ENCODE data around the gene LRRC73. TPM values are rescaled to one million over a fixed set of nuclear protein-coding genes. Genes with fewer than 3 reads are reported as not detected.
"Not testable (repeated sequence)": the region's sequence is repeated elsewhere in the genome, so short reads cannot be mapped to it uniquely, and the experiment has no call there.

LRRC73 gene
- polyA plus RNA-seq, 10 donors: 0.10 to 0.26 (median 0.15) TPM

DNA sequence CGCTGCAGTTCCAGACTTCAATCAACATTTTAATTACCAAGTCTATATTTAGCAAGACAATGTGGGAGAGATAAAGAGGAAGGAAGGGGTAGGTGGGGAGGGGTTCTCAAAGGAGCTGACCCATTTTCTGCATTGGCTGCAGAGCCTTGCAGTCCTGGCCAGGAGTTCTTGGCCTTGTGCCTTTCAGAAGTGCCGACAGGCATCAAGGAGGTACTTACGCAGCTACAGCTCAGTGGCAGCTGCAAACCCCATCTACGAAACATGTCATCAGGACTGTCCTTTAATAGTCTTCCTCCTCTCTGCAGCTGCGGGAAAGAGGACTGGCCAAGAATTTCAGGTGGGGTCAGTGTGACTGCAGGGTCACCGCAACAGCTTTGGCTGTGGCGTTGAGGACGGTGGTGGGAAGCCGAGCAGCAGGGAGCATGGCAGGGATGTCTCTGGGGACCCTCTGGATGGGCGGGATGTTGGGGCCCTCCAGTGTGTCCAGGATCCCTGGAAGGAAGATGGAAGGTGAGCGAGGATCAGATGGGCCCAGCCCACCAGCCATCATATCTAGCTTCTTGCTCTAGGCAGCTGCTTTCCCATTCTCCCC lies 1.8 kb upstream of the LRRC73 start:
- DNase-seq: no peak

DNA sequence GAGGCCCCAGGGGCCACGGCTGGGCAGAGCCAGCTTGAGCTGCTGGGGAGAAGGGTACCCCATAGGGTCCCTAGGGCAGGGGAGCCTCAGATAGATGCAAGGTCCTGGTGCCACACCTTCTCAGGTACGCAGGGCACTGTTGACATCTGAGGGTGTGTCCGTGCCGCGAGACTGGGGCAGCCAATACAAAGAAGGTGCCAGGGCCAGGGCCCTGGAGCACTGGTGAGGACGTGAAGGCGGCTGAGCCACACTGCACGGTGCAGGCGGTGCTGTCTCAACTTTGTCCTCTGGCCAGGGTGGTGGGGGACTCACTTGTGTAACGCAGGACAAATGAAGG lies 649 bp upstream of the LRRC73 start:
- no peak for DNase-seq

DNA sequence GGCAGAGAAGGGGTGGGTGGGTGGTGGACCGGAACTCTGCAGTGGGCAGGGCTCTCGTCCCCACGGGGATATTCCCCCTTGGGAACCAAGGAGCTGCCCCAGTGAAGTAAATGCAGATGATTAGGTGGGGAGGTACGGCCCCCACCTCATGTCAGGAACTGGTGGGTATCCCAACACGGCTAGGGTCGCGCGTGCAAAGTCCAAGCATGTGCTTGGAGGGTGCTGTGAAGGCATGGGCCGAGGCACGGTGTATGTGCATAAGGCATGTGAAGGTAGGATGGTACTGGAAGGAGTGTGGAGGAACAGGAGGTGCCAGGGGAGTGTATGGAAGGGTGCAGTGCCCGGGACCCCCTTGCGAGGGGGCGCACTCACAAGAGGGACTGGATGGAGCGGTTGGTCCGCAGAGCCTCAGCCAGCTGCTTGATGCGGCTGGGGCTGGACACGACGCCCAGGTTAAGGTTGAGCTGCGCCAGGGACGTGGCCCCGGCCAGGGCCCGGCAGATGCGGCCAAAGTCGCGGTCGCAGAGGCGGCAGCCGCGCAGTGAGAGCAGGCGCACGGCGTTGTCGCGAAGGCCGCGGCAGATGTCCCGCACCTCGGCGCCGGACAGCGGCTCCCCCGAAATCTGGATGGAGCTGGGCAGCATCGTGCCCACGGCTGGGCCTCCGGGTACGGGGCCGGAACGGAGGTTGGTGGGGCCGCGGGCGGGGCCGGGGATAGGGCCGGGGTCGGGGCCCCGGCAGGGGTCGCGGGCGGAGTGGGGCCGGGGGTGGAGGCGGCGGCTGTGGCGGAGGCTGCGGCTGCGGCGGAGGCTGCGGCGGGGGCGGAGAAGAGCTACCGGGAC lies 783 bp downstream of the LRRC73 start:
- peak in 1 of 3 donors; percentile 45 for DNase-seq

DNA sequence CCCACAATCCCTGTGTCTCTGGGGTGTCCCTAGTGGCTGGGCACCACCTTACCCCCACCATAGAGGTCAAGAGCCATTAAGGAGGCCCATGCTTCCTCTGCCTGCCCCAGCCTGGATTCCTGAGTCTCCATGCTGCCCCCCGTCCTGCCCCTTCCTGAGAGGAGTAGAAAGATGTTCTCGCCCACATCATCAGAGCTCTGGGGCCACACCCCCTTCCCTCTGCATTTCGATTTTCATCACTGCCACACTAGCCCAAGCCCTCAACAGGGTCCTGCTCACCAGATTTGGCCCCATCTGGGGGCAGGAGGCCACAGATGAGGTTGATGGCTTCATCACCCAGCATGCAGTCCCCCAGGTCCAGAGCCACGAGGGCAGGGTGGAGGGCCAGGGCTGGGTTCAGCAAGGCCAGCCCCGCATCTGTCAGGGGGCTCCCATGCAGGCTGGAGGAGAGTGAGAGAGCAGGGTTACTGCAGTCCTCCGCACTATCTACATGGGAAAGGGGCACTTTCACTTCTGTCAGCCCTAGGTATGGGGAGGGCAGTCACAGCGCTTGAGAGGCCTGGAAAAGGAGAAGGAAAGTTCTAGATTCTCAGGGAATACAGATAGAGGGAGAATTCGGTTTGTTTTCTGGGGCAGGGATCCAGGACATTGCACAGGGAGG lies 1.5 kb downstream of the LRRC73 start:
- no peak for DNase-seq

DNA sequence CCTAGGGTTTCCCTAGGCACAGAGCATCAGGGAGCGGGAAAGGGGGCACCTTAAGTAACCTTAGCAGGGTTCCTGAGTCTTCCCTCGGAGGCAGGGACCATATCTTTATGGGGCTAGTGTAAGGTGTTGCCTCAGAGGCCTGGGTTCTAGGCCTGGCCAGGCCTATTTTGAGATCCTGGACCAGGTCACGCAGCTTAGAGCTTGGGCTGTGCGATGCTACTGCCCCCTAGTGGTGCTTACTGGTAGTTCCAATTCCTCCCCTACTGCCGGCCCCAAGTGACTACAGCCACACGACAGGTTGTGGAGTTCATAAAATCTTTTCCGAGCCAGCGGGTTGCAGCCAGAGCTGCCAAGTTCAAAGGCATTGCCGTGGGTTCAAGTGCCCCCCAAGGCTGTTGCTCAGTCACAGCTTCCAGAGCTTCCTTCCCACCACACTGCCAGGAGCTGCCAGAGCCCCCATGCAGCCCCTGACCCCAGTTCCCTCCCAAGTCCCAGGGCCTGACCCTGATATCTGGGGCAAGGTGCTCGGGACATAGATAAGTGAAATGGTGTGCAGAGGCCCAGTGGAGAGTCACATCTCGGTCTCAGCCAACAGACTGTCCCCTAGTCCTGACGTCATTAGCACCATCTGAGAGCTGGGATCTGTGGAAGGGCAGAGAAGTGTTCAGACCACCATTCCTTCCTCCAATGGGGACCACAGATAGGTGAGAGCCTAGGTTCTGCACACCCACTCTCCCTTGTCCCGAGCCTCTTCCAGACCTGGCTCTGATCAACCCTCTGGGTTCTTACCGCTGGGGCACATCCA lies 3.3 kb downstream of the LRRC73 start:
- peak; percentile 78 to 91 (median 88) for DNase-seq

DNA sequence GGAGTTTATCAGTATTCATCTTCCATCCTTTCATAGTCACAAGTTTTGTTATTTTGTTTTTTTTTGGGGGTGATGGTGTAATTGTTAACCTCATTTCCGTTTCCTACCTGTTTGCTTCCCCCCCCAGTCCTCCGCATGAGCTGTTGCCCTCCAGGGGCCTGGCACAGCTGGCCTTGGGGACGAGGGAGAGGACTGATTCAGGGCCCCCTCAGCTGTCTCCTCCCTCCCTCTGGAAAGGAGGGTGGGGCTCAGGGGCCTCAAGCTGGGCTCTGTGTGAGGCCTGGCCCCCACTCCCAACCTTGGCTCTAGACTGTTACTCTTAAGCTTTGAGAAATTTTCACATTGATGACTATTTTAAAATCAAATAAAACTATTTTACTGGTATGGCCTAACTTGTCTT lies 4.0 kb downstream of the LRRC73 start:
- DNase-seq: no peak

DNA sequence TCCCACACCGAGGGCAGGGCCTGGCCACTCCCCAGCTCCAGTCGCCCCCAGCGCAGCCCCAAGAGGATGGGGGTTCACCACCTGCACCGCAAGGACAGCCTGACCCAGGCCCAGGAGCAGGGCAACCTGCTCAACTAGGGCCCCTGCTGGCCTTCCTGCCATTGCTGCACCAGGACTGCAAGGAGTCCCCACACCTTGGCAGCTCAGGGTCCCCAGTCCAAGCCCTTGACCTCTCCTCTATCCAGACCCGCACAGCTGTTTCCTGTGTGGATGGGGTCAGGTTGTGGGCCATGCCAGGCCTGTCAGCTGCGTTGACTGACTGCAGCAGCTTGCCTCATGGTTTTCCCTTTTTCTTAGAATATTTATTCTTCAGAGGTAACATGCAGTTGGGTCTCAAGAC lies 4.4 kb downstream of the LRRC73 start:
- DNase-seq: no peak

DNA sequence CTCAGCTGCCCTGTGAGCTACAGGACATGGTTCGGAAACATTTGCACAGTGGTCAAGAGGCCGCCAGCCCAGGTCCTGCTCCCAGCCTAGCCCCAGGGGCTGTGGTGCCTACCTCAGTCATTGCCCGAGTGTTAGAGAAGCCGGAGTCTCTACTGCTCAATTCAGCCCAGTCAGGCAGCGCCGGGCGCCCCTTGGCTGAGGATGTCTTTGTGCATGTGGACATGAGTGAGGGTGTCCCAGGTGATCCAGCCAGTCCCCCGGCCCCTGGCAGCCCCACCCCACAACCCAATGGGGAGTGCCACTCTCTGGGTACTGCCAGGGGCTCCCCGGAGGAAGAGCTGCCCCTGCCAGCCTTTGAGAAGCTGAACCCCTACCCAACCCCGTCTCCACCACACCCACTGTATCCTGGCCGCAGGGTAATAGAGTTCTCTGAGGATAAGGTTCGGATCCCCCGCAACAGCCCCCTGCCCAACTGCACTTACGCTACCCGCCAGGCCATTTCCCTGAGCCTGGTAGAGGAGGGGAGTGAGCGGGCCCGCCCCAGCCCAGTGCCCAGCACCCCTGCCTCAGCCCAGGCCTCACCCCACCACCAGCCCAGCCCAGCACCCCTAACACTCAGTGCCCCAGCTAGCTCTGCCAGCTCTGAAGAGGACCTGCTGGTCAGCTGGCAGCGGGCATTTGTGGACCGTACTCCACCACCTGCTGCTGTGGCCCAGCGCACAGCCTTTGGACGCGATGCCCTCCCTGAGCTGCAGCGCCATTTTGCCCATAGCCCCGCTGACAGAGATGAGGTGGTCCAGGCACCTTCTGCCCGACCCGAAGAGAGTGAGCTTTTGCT lies 5.2 kb downstream of the LRRC73 start:
- DNase-seq: no peak

DNA sequence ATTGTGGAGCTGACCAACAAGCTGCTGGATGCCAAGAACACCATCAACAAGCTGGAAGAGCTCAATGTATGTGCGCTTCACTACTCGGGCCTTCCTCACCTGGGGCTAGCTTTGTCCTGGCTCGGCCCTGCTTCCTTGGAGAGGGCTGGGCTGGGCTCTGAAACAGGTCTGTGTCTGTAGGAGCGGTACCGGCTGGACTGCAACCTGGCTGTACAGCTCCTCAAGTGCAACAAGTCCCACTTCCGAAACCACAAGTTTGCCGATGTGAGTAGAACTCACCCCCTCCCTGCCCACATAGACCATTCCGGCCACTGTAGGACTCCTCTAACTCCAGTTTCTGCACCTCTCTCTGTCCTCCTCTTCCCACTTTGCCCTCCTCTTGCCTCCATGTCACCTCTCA lies 6.7 kb downstream of the LRRC73 start:
- no peak for DNase-seq

DNA sequence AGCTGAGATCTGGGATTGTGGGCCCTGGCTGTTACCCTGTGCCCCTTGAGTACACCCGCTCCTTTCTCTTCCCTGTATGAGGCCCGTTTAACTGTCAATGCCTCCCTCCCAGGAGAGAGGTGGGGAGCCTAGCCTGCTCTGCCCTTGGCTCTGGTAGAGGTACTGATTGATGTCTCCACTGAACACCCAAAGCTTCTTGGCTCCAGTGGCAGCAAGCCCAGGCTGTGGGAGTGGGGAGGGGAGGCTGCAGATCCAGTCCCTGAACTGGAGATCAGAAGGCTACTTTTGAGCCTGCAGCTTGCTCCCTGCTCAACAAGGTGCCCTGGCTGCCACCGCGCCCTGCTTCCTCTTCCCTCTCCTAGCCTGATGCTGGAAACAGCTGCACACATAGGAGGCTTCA lies 7.5 kb downstream of the LRRC73 start:
- DNase-seq: no peak

DNA sequence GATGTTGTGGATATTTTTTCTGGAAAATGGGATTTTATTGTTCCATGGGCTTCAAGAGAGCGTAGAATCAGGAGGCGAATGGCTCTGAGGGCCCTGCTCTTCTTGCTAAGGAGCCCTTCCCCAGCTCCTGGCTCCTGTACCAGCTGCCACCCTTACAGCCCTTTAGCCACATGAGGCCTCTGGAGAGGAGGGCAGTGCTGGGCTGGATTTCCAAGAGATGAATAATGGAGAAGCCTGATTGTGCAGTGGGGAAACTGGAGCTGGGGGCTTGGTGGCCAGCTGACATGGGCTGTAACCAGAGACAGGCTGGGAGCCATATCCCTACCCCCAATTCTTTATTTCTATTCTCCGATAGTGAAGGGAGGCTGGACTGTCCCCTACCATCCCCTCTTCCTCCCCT lies 9.2 kb downstream of the LRRC73 start:
- no peak for DNase-seq

DNA sequence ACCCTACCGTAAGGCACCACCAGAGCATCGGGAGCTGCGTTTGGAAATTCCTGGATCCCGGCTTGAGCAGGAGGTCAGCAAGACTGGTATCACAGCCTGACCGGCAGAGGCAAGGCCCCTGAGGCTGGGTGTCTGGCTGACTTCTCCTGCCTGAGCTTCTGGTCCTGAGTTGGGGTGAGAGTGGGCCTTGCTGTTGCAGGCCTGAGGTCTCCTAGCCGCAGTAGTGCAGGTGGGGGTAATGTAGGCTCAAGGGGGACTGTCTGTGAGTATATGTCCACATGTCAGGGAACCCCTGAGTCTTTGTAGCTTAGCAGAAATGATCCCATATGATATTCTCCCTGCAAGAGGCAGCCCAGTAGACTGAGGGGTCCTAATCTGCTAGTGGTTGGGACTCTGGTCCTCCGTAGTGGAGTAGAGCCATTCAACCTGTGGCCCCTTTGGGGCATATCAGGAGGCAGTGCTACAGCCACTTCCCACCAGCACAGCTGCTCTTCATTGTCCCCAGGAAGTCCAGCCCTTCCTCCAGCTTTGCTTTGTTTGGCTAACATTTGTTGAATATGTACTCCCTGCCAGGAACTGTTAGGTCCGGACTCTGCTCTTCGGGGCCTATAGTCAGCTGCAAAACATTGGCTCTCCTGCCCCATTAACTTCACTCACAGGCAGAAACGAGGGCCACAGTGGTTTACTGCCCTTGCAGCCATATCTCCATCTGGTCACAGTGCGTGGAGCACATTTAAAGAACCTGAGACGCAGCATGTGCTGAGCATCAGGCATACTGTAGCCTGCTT lies 10.9 kb downstream of the LRRC73 start:
- DNase-seq: peak in 1 of 3 donors; percentile 61

DNA sequence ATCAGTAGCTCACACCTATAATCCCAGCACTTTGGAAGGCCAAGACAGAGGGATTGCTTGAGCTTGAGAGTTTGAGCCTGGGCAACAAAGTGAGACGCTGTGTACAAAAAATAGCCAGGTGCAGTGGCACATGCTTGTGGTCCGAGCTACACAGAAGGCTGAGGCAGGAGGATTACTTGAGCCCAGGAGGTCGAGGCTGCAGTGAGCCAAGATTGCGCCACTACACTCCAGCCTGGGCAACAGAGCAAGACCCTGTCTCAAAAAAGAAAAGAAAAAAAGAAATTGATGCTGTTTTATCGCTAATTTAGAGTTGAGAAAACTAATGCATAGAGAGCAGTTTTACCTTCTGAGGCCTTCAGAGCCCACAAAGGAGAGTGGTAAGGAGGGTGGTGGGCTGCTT lies 11.9 kb downstream of the LRRC73 start:
- DNase-seq: not testable (repeated sequence)

DNA sequence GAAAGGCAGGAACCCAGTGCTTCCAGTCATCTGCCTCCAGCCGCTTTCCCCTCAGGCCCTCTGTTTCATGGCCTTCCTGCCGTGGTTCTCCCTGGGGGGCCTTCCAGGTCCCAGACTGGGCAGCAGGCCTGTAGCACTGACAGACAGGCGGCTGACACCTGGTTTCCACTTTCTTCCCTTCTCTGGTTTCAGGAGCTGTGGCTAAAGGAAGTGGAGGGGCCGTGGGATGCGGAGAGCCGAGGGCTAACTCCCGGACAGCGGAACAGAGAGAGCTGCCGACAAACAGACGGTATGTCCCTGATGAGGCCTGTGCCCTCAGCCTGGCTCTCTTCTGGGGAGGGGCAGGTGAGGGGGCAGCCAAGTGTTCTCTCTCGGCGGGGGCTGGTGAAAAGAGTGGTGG lies 12.5 kb downstream of the LRRC73 start:
- no peak for DNase-seq

DNA sequence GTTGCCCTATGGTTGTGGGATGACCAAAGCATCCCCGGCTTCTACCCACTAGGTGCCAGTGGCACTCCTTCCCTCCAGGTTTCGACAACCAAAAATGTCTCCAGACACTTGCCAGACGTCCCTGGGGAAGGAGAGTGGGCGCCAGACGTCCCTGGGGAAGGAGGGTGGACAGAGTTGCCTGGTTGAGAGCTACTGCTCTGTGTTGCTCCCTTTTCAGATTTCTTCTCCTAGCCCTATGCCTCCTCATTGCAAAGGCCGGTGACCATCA lies 13.1 kb downstream of the LRRC73 start:
- no peak for DNase-seq

DNA sequence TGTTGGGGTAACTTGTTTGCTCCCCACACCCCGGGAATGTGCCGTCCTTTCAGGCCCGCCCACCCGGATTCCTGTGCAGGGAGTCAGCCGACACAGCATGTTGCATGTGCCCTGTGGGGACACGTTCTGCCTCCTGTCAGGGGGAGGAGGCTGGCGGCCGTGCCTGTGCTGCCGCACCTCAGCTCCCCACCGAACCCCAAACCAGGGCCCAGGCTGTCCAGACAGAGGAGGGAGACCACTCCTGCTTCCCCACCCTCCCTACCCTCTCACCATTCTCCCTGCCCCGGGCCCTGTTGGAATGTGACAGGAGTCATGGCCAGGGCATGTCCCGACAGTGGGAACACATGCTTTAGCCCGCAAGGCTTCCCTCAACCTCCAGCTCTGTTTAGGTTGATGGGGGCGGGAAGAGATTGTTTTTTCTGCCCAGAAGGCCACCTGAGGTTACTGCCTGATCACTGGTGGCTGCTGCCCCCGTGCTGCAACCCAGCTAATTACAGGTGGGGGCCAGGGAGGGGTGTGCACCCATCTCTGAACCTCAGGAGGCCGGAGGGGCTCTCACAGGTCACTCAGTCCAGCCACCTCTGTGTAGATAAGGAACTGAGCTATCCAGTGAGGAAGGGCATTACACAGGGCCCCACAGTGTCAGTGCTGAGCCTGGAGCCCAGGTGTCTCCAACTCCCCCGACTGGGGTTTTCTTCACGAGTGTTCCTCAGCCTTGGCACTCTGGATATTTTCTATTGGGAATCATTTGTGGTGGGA lies 13.6 kb downstream of the LRRC73 start:
- DNase-seq: no peak

DNA sequence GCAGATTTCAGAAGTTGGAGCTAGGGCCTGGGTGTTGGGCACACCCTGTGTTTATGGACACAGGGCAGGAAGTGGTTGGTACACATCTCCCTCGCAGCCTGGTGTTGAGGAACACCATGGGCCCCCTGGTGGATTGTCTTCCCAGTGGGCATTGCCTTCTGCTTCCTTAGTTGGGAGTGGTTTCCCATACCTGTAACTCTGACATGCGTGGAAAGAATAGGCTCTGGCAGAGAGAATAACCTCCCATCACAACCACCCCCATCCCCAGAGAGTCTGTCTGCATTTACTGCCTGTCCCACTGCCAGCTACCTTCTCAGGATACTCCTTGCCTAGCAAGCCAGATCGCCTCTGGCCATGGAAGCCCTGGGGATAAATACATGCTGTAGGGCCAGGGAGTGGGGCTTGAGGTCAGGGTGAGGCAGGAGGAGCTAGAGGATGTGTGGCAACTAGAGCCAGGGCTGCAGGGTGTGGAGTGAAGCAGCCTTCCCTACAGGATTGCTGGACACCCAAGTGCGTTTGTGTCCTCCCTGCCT lies 14.7 kb downstream of the LRRC73 start:
- no peak for DNase-seq

DNA sequence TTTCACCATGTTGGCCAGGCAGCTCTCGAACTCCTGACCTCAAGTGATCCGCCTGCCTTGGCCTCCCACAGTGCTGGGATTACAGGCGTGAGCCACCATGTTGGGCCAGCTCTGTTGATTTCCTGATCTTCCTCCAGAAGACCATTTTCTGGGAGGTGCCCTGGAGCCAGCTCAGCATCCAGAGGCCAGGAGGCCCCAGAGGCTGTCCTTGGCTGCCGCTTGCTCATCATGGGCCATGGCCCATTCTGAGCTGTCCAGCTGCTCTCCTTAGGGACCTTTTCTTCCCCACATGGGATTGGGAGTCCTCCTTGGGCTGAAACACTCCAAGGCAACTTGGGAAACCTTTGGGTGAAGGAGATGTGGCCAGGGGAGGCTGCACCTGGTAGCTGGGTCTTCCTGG lies 15.4 kb downstream of the LRRC73 start:
- no peak for DNase-seq

DNA sequence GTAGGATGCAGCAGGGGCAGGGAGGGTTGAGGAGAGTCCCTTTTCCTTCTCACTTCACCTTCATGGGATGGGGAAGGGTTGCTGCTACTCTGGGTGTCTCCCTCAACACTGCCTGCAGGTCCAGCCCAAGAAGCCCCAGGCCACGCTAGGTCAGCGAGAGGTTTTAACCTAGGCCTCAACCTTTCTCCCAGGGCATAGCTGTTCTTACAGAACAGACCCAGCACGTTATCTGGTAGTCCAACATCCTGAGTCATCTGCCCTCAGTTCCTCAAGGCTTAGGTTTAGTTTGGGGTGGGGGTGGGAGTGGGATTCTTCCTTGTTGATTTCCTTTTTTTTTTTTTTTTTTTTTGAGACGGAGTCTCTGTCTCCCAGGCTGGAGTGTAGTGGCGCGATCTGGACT lies 15.8 kb downstream of the LRRC73 start:
- DNase-seq: no peak

DNA sequence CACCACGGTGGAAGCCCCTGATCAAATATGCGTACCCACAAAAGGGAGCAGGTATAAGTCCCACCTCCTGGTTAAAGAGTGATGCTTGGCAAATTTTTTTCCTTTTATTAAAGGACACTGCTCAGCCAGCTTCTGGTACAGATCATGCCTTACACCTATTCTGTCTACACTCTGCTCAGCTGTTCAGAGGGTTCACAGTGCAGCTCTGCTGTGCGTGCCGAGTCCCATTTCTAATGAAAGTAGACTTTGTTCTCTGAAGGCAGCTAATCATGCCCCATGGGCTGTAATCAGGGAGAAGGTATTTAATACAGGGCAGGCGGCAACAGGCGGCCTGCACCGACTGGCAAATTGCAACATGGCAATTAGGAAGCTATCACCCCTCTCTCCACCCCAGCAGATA lies 16.3 kb downstream of the LRRC73 start:
- no peak for DNase-seq
